ENCODE data around the gene MS4A3.

GRCh38 chr11:60077981-60078380 lies 21.5 kb downstream of the MS4A3 start:
- TF ChIP-seq CTCF (IDR thresholded peaks at IDR 0.05): no peak
- no peak for TF ChIP-seq POLR2A (IDR thresholded peaks at IDR 0.05)
